Fibroblast of villous mesenchyme (primary cell): ENCODE data around the gene SMURF2. TPM values are rescaled to one million over a fixed set of nuclear protein-coding genes. Genes with fewer than 3 reads are reported as not detected.

Experiments
- DNase-seq: peaks from one replicate; pipeline ENCODE4 v3.0.0-alpha.2; 2010; ENCODE audit warnings: low read depth
- H3K4me3 ChIP-seq: 2 replicates; pipeline ENCODE4 v1.5.1; 2011; ENCODE audit warnings: low read depth, mild to moderate bottlenecking, low read length
- CTCF ChIP-seq: IDR thresholded peaks from 2 replicates; pipeline ENCODE4 v1.5.1; 2012; ENCODE audit warnings: low read depth, mild to moderate bottlenecking, low read length; ENCODE audit not compliant: insufficient read depth
- total RNA-seq: library from RNA; depleted of rRNA; stranded (reverse); fragments of >200 nt; gene quantifications from 2 replicates; pipeline ENCODE4 v1.2.3, GENCODE V29; 2012

The SMURF2 gene
- total RNA-seq, 1 donor: 188 TPM

- H3K4me3 ChIP-seq: no peak overlapping the region
- no peak for TF ChIP-seq CTCF
- DNase-seq: peak; percentile 39
Measured at GRCh38 chr17:64551461-64551860, 110.6 kb downstream of the SMURF2 start.

- no peak for DNase-seq
- no peak for TF ChIP-seq CTCF
Measured at GRCh38 chr17:64547319-64547718, 114.8 kb downstream of the SMURF2 start.

GRCh38 chr17:64546716-64547115 is 115.4 kb downstream of the SMURF2 start:
- no peak overlapping the region for H3K4me3 ChIP-seq
- TF ChIP-seq CTCF: no peak
- DNase-seq: no peak

More at GRCh38 chr17:64547319-64547718, 114.8 kb downstream of the SMURF2 start:
- no peak overlapping the region for H3K4me3 ChIP-seq

GRCh38 chr17:64544742-64545141 is 117.4 kb downstream of the SMURF2 start:
- no peak for TF ChIP-seq CTCF
- DNase-seq: no peak
- H3K4me3 ChIP-seq: no peak overlapping the region

- TF ChIP-seq CTCF: no peak
- no peak overlapping the region for H3K4me3 ChIP-seq
- DNase-seq: no peak
Measured at GRCh38 chr17:64540118-64540776, 121.9 kb downstream of the SMURF2 start.

- no peak for TF ChIP-seq CTCF
- no peak for DNase-seq
- H3K4me3 ChIP-seq: no peak overlapping the region
Measured at GRCh38 chr17:64538508-64539130, 123.5 kb downstream of the SMURF2 start.
